ENCODE results near the gene AGBL2.

GRCh38 chr11:47611348-47611794 is 103.8 kb downstream of the AGBL2 start:
- TF ChIP-seq ZNF384 (IDR thresholded peaks at IDR 0.05) = no peak
- TF ChIP-seq PKNOX1 (IDR thresholded peaks at IDR 0.05) = no peak
- no peak for TF ChIP-seq SP1 (IDR thresholded peaks at IDR 0.05)
- no peak for TF ChIP-seq BHLHE40 (IDR thresholded peaks at IDR 0.05; ENCODE audit: borderline replicate concordance)
- TF ChIP-seq FOXA1 (IDR thresholded peaks at IDR 0.05) = no peak
- no peak for TF ChIP-seq LEF1 (IDR thresholded peaks at IDR 0.05; ENCODE audit: borderline replicate concordance)
- TF ChIP-seq ELF4 (IDR thresholded peaks at IDR 0.05) = no peak

Measured in HEK293T (cell line).